GM19099 (cell line): Measurements from ENCODE around the gene NAPSA.

ENCODE experiments used
- POLR2A ChIP-seq: IDR thresholded peaks from 3 replicates; pipeline ENCODE4 v1.6.1; 2011; ENCODE audit warnings: low read depth; ENCODE audit not compliant: insufficient read length; ENCODE audit errors: extremely low read depth

Gene NAPSA

DNA sequence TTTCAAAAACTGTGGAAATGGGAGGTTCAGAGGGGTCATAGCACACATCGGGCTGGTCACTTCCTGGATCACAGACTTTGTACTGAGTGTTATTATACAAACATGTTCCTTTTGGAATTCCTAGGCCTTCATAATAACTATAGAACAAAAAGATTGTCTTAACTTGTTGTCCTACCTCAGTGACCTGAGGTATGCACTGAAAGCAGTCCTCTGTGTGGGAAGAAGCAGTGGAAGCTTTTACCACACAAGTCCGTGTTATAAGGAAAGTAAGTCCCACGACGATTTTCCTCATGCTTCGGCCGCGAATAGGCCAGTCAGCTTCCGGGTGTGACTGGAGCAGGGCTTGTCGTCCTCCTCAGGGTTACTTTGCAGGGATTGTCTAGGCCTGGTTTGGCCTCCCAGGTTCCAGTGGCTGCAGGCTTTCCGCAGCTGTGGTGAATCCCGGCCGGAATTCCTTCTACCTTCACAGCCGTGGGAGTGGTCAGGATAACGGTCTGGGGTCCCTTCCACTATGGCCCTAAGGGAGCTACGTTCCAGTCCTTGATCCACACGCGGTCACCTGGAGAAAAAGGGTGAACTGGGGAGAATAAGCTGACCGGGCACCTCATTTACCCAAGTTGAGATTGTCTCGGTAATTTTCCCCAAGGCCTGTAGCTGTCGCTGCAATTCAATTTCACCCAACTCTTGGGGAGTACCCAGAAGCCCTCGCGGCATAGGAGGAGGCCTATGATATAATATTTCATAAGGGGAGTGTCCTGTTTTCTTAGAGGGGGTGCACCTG is 16.0 kb downstream of the NAPSA start:
- TF ChIP-seq POLR2A: no peak

DNA sequence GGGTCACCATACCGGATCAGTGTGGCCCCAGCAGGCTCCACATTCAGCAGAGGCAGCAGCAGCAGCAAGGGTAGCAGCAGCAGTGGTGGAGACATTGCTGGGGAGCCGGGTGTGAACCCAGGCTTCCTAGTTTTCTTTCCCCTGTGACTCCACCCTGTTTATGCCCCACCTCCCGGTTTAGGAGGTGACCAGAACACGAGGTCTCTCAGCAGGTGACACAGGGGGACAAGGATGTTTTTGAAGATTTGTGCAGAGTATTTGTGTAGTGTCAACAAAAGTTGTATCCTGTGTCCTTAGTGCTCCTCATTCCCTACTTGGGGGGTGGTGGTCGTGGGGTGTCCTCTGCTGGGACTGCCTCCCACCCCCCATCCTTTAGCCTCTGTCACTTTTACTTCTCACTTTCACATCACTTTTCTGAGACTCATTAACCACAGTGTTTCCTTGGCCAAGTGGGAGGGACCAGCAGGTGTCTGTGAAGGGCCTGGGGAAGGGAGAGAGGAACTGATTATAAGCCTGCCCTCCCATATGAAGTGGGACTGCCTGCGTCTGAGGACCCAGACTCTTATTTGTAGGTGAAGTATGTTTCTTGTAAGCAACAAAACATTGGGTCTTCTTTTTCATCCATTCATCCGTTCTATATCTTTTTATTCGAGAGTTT is 20.6 kb downstream of the NAPSA start:
- TF ChIP-seq POLR2A: peak; percentile 69

DNA sequence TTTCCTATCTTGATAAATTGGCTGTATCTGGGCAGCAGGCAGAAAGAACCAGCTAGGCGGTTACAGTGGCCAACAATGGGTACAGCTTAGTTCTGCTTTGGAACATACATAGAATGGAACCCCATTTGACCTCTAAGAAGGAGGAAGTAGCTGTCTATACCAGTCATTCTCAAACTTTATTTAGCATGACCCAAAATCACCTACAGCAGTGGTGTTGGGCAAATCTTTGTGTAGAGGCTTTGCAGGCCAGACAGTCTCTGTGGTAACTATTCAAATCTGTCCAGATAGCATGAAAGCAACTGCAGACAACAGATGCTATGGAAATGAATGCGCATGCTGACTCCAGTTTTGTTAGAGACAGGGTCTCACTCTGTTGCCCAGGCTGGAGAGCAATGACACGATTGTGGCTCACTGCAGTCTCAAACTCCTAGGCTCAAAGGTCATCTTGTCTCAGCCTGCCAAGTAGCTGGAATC is 24.3 kb downstream of the NAPSA start:
- TF ChIP-seq POLR2A: no peak

DNA sequence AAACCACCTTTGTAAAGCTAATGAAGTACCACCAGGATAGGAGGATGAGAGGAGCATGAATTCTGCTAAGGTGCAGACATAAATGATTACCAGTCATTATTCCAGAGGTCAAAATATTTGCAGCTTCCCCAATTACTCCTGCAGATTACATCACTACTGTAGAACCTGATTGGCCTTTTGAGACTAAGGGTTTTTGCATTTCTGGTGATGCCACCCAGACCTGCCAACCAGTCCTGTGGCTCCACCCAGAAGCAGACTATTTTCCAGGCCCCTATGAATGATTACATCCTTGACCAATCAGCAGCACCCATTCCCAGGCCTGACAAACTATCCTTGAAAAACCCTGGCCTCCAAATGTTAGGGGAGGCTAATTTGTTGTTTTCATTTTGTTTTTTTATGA is 25.1 kb downstream of the NAPSA start:
- TF ChIP-seq POLR2A: no peak

DNA sequence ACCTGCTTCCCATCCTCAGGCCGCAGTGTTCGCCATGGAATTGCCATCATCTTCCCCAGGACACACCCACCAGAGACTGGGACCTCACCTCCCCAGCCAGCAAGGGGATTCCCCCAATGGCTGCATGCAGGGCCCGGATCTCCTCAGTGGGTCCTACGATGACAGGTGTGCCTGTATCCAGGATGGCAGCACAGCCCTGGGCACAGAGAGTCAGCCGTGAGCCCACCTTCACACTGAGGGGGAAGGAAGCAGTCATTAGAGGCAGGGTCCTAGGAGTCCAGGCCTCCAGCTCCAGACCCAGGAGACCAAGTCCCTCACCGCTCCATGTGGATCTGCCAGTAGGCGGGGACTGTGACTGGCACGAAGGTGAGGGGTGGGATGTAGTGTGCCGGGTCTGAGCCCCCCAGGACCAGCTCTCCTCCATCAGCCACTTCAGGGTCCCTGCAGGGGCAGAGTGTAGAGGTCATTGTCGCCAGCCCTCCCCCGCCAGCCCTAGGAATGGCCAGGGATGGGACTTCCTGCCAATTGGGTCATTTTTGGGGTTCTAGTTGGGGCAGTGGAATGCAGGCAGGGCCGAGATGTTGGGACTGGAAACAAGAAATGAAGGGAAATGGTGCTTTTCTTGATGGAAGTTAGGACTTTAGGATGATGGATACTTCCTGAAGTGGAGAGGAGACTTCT is 30.6 kb downstream of the NAPSA start:
- no peak for TF ChIP-seq POLR2A

DNA sequence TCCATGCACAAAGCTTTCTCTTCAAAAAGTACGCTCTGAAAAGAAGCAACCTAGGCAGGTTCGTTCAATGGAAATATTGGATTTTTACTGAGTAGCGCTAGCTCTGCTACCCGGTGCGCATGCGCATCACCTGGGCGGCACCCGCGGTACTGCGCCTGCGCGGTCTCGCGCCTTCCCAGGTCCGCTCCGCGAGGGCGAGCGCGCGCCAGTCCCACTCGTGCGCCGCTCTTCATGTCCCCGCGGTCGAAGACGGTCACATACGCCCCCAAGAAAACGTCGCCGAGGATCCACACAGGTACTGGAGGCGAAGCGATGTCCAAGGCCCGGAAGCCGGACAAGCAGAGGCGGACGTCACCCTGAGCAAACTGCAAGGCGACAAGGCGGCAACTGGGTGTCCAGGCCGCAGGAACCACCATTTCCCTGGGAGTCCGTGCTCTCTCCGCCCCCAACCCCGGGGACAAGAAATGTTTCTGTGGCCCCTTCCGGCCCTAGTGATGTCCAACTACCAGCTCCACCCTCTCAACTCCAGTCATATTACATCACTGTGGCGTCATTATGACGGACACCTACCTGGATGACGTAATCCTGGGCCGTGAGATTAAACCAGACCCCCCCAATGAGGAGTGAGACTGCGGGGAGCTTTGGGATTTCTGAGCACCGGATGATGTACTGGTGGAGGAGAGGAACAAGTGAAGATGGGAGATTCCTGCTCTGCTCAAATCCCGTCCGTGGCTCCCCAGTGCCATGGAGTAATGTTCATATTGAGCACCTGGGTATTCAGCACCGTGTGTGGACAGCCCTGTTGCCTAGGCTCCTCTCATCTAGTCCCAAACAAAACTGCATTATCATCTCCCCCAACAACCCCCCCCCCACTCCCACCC is 31.5 kb downstream of the NAPSA start:
- TF ChIP-seq POLR2A: peak; percentile 50

DNA sequence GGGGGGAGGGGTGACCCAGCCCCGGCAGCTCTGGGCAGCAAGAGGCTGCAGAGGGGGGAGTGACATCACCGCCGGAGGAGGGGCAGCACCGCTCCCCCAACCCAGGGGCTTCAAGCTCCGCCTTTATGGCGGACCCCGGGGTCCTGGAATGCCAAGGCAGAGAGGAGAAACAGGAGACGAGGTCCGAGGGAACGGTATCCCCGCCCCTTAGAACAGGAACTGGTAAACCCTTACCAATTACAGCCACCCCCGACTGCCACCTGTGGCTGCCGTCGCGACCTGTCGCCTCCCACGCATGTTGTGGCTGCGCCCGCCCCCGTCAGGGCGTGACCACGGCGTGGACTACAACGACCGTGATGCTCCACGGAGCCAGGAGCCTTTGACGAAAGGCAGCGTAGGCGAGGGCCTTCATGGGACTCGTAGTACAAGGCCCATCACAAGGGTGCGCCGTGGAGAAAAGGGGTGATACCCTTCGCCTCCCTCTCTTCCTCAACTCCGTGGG is 32.2 kb downstream of the NAPSA start:
- no peak for TF ChIP-seq POLR2A

DNA sequence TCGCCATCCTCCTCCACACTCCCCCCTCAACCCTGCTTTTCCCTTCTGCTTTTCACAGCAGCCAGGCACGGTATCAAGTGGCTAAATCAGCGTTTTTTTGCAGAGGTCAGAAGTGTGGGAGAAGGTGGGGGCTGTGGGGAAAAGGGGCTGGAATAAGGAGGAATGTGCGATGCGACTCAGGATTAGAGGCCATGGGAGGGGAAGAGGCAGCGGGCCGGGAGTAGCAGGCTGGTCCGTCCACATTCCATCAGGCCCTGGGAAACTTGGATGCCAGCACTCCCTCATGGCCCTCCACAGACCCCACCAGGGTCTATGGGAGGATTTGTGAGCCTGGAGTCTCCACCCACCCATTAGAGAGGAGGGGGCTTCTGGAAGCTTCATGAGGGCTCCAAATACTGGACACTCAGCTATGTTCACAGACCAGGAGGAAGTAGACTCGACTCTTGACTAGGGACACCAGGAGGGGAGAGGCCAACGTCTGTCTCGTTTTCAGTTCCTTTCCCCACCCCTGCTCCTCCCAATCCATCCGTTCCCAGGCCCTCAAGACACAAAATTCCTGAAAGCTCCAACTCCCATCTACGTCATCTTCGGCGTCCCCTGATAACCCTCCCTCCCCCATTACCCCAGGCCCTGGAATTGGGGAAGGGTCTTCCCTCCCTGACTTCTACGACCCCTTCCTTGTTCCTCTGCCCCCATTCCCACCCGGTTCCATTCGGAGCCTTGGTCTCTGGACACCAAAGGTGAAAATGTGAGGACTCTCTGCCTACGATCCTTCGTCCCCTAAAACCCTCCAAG is 33.0 kb downstream of the NAPSA start:
- TF ChIP-seq POLR2A: no peak

DNA sequence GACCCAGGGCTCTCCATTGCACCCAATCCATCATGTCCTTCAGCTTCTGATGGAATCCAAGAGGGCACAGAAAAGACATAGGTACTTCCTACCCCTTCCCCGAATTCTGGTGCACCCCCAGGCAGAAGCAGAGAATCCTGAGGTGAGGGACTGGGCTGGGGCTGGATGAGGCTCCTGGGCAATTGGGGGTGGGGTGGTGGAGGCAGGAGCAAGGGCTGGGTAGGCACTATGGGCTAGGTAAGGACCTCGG is 33.5 kb downstream of the NAPSA start:
- no peak for TF ChIP-seq POLR2A

DNA sequence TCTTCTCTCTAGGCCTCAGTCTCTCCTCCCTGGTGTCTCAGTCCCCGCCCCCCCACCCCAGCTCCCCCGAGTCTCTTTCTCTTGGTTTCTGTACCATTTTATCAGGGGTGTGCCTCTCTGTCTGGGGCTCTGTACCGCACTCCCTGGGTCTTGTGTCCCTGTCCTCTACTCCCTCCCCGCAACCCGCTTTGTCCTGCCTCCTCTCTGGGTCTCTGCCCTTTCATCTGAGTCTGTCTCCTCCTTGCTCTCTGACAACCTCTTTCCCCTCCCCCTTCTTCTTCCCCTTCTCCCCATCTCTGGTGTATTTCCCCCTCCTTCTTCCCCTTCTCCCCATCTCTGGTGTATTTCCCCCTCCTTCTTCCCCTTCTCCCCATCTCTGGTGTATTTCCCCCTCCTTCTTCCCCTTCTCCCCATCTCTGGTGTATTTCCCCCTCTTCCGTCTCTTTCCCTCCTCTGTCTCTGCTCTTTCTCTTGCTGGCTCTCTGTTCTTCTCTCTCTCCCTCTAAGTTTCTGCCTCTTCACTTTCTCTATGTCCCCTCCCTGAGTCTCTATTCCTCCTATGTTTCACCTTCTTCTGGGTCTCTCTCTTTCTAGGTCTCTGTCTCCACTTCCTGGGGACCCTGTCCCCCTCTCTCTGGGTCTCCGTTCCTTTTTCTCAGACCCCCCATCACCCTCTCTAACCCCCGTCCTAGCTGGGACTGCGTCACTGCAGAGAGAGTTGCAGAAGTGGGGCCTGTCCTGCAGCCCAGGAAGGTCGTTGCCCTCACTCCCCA is 34.0 kb downstream of the NAPSA start:
- TF ChIP-seq POLR2A: no peak

DNA sequence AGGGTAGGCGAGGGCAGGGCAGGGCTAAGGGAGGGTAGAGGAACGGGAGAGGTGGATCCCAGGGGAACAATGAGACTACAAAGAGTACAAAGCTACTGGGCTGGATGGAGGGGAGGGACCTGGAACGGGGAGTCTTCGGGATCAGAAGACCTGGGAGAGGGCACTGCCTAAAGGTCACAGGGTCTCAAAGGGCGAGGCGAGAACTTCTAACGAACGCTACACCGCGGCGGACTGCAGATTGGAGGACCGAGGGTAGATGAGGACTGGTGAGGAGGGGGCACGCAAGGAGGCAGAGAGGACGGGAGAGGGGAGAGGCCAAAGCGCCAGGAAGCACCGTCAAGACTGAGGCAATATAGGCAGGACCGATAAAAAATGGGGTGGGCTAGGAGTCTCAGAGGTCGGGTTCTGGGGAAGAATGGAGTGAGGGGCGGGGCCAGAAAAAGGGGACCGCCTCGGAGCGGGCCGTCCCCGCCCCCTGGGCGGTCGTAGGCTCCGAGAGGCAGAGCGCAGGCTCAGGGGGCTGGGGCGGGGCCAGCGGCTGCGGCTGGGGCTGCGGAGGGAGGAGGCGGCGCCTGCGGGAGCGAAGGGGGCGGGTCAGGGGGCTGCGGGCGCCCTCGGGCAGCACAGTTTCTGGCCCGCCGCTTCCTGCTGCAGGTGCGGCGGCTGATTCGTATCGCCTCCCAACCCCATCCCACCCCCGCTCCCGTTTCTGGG is 34.9 kb downstream of the NAPSA start:
- TF ChIP-seq POLR2A: no peak

DNA sequence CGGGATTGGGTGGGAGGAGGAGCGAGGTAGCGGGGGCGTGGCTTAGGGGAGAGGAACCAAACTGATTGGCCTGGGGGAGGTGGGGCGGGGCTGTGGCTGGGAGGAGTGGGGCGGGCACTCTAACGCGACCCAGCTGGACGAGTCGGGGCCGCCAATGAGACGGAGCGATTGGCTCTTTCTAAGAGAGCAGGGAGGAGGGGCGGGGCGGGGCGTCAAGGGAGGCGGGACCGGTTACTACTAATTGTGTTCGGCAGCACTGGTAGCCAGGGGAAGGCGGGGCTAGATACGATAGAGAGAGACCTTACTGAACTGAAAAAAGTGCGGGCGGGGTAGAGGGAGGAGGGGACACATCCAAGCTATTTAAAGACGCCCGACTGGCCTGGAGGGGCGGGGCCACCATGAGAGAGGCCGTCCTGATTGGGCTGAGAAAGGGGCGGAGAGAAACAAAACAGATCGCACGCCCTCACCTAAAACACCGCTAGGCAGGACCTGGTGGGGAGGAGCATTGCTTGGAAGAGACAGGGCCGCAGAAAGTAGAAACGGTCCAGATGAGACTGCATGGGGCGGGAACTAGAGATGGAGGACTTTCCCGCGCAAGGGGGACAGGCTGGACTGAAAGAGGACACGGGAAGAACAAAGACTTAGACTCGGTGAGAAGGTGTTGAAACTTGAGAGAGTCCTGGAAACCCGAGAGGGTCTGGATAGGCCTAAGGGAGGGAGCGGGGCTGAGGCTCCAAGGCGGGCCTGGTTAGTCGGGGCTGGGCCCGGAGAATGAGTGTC is 36.1 kb downstream of the NAPSA start, which contains the start of gene KCNC3:
Gene KCNC3 (minus strand): TSS at position 232 of the 780 bp plus-strand sequence. CDS start 295 bp downstream, outside the sequence.
- TF ChIP-seq POLR2A: peak; percentile 45
